ENCODE measurements around the gene MEGF8.

DNA sequence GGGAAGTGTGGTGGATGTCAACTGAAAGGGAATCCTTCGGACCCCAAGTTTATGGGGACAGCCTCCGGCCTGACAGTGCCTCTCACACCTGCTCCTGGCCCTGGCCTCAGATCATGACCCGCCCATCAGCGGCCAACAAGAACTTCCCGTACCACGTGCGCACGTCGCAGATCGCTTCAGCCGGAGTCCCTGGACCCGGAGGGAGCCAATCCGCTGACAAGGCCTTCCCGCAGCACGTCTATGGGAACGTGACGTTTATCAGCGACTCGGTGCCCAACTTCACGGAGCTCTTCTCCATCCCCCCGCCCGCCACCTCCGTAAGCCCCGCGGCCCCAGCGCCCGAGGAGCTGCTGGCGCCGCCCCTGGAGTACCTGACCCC, 2.0 kb upstream of the MEGF8 start:
- TF ChIP-seq, protein P1, sequence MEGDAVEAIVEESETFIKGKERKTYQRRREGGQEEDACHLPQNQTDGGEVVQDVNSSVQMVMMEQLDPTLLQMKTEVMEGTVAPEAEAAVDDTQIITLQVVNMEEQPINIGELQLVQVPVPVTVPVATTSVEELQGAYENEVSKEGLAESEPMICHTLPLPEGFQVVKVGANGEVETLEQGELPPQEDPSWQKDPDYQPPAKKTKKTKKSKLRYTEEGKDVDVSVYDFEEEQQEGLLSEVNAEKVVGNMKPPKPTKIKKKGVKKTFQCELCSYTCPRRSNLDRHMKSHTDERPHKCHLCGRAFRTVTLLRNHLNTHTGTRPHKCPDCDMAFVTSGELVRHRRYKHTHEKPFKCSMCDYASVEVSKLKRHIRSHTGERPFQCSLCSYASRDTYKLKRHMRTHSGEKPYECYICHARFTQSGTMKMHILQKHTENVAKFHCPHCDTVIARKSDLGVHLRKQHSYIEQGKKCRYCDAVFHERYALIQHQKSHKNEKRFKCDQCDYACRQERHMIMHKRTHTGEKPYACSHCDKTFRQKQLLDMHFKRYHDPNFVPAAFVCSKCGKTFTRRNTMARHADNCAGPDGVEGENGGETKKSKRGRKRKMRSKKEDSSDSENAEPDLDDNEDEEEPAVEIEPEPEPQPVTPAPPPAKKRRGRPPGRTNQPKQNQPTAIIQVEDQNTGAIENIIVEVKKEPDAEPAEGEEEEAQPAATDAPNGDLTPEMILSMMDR (IDR thresholded peaks at IDR 0.05), result no peak
- no peak for TF ChIP-seq POLR2A (IDR thresholded peaks at IDR 0.05)

Data from esophagus squamous epithelium (tissue), 4 donors.